ENCODE measurements around the gene TAGLN3. TPM values are rescaled to one million over a fixed set of nuclear protein-coding genes. Genes with fewer than 3 reads are reported as not detected.

TAGLN3 gene
- 1.6 TPM for polyA plus RNA-seq (2013, experiment 1 of 2; ENCODE audit: insufficient read length)
- polyA plus RNA-seq (2013, experiment 2 of 2; ENCODE audit: insufficient read length), result 1.4 TPM

DNA sequence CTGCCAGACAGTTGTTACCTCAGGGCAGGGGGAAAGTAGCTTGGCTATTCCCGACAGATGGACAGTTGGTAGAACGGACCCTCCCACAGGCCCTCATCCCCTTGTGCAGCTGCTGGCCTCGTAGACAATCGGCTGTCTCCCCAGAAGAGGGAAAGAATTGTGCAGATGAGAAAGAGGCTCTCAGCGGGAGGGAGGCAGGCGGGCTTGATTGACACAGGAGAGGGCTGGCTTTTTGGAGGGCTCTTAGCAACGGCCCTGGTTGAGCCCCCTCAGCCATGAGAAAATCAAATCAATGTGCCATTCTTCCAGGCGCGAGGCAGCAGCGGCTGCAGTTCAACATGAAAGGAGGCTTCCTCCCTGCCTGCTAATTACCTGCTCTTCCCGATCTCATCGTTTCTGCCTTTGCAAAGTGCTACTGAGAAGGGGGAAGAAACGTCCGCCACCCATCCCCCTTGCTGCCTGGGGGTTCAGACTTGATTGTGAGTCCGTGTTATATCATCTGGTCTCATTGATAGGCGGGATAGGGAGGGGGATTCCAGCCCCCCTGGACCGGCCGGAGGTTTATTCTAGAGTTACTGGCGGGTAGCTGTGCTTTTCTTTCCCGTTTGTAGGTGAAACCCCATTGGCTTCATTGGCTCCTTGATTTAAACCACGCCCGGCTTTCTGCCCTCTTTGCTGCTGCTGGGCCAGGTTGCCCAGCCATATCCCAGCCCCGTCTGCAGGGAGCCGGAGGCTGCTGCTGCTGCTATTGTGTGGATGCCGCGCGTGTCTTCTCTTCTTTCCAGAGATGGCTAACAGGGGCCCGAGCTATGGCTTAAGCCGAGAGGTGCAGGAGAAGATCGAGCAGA is at the start of gene TAGLN3:
Gene TAGLN3, plus strand, starts transcription at position 287 of the 848 bp plus-strand sequence. Its CDS starts 501 bp downstream, at position 788.
- peak; percentile 17 for DNase-seq

- DNase-seq, result no peak
These were observed 49.0 kb upstream of the TAGLN3 start for GRCh38 chr3:111949712-111950111.

DNA sequence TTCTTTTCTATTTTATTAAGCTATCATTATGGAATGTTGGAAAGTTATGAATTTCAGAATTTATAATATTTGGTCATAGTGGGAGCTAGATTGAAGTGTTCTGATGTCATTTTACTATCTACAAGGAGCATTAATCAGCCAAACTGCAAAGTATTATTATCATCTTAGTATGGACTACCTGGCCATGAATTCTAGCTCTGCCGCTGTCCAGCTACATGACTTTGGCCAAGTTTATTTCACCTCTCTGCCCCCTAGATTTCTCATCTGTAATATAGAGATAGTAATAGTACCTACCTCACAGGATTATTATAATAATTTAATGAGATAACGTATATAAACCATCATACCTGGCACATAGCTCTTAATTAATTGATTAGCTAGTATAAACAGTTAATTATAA is 47.7 kb upstream of the TAGLN3 start:
- DNase-seq, result no peak

DNA sequence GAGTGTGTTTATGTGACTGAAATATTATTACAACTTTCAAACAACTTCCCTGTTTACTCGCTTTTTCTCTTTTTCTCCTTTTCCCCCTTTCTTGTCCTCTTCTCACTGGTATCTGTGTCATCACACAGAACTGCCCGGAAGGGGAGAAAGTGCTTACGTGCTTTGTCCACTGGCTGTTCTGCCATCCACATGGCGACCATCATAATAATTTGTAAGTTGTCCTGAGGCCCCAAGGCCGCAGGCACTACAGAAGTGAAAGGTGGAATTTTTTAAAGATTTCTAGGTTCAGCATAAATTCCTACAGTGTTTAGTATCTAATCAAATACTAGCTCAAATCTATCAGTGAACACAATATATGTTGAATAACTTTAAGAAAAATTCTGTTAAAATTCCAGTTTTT is 46.6 kb upstream of the TAGLN3 start:
- DNase-seq, result no peak

- no peak for DNase-seq
These were observed 45.8 kb upstream of the TAGLN3 start for GRCh38 chr3:111952866-111953450.

DNA sequence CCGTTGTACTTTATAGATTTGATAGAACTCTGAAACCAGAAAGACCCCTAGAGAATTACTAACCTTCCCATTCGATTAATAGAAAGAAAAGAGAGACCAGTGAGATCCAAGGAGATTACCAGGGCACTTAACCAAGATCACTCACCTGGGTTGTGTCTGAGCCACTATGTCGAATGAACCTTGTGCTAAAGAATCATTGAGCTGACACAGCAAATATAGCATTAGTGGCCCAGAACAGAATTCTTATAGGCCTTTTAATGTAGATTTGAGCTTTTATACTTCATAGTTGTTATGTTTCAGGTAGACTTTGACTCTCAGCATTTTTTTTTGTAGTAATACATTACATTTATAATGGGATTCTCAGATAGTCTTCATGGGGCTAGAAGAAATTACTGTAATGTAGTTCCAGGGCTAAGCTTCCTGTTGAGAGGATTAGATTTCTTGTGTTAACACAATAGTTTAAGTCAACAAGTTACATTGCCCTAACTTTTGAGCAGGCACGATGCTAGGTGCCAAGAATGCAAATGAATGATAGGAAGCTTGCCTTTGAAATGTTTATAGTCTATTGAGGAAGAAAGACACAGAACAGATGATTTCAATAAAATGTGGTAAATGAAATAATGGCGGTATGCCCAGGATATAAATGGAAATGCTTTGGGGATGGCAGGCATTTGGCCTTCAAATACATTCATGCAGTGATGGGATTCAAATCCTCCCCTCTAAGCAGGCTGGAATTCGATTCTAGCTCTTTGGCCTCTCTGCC is 44.3 kb upstream of the TAGLN3 start:
- peak; percentile 79 for DNase-seq

- no peak for DNase-seq
These were observed 42.8 kb upstream of the TAGLN3 start for GRCh38 chr3:111955876-111956275.

DNA sequence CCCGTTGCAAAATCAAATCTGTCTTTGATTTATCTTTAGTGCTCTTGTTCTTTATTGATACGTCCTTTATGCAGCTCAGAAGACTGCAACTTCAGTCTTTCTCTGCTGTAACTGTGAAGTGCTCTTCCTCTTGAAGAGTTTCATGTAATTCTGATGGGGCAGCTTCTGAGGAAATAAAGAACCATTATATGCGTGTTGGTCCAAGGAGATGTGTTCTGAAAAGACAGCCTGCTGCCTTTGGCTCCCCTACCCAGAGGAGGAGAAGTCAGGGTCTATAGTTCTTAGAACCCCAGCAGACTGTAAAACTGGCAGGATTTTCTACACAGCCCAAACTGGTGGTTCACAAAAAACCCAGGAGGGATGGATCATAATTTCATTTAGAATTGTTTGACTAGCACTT is 42.3 kb upstream of the TAGLN3 start:
- no peak for DNase-seq

DNA sequence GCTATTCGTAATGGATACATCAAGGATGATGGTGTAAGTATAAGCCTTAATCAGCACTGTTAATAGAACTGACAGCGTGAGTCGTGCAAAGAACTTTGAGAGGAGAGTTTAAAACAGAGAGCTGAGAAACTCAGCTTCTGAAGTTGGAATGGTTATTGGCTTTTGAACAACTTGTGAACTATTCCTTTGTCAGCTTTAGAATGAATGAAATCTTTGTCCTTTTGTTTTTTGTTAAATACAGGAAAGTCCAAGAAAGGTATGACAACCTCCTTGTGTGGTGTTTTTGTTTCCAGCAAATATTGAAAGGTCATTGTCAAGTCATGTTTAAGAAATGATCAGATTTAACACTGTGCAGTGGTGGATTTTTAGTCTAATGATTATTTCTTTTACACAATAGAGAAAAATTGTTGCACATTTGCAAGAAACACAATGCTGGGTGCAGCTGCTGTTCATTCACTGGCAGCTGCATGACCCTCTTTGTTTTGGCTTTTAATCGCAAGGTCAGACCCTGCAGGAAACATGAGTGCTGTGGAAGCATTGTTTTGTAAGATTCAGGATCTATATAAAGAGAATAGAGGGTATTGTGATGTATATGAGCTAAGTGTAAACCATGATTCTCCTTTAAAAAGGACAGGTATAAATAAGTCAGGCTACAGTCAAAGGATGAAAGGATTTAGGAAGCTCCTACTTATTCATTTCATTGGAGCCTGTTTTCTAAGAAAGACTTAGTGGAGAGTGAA is 41.6 kb upstream of the TAGLN3 start:
- no peak for DNase-seq

DNA sequence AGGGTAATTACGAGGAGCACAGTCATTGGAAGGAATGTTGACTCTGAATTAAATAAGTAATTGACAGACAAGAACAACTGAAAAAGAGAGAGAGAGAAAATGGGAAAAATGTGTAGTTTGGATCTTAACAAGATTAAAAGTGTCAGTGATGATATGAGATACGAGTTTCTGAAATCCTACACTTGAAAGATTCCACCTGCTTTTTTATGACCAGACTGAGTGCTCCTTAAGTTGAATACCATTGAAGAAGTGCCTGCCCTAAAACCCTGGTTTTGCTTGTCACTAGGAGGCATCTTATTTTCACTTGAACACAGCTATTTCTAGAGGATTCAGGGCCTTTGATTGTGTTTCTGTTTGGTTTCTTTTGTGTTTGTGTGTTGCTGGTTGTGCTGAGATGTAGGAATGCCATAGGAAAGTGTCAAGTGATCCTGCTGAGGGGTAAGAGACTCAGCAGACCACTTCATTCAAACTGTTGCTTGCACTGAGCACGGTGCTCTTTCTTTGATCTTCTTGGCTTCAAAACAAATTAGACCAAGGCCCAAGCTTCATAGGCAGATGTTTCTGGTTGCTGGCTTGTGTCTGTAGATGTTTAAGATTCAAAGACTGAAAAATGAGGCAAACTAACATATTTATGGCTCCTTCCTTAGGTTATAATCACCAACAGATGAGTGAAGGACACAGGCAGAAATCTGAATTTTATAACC is 37.1 kb upstream of the TAGLN3 start:
- peak; percentile 73 for DNase-seq

DNA sequence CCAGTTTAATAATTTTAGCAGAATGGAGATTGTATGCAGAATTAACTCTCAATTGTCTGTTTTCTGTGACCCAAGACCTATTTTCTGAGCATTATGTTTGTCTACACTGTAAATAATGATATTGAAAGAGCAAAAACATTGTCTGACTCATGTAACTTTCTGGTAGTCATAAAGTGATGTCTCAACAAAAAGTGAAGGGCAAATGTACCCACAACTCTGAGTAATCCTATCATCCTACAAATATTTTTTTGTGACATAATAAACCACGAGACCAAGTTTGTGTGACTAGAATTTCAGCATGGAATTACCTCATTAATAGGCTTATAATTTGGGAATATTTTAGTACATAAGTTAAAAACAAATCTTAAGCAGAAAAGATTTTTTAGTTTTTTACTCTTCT is 35.3 kb upstream of the TAGLN3 start:
- peak; percentile 61 for DNase-seq

GRCh38 chr3:111965484-111965883 is 33.2 kb upstream of the TAGLN3 start:
- no peak for DNase-seq

DNA sequence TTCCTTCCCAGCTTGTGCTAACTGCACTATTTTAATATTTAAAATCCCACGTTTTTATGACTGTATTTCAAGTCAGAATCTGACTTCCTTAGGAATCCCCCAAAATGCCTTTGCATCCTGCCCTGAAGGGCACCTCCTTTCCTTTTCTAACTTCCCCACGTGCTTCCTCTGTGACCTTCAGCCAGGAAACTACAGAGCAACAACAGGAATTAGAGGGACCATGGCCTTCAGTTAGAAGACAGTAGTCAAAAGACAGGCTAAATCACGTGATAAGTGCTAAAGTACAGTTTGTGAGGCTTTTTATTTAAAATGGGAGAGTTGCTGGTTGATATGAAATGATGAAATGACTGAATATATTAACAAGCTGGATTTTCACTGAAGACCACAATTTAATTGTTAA is 31.7 kb upstream of the TAGLN3 start:
- no peak for DNase-seq

DNA sequence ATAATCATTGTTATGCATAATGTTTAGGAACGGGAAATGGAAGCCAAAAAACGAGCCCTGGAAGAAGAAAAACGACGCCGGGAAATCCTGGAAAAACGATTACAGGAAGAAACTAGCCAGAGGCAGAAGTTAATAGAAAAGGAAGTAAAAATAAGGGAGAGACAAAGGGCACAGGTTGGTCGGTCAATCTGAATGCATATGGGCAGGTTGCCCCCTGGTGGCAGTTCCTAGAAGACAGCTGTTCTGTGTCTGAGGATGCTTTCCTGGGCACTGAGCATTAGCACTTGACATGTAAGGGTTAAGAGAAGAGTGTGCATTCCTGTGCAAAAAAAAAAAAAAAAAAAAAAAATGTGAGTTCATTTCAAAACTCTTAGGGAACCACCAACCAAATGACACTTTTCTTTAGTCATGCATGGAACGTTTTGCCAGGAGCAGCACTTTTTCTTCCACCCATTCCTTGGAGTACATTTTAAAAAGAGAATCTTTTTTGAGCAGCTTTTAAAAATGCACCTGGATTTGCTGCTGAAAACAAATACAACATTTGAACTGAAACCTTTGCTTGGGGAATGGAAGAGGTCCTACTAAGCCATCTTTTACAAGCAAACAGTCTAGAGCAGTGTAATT is 31.0 kb upstream of the TAGLN3 start:
- DNase-seq, result peak; percentile 76

DNA sequence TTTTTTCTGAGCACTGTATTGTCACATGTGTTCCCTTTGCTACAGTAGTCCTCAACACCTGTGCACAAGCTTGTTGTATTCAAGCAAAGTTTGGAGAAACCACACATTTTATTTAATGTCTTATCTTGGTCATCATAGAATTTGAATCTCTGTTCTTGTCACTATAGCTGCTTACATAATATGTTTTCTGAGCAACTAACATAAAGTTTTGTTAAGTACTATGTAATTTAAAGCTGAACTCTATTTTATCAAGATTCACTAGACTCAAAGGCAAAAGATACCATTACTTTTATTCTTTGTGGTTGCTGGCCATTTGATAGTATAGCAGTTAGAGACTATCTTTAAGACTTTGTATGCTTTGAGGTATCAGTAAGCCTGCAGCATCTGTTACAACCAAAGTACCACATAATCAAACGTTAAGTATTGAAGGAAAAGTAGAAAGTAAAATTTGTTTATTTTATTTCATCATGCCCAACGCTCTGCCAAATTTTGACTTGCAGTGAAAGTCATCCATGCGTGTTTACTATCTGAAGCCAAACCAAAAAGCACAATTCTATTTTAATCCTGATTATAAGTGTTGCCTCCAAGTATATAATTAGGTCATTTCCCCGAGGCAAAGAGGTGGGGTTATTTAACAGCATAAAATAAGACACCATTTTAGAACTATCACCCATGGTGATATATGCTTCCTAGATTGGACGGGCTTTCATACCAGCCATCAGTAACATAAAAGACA is 30.2 kb upstream of the TAGLN3 start:
- DNase-seq, result no peak

DNA sequence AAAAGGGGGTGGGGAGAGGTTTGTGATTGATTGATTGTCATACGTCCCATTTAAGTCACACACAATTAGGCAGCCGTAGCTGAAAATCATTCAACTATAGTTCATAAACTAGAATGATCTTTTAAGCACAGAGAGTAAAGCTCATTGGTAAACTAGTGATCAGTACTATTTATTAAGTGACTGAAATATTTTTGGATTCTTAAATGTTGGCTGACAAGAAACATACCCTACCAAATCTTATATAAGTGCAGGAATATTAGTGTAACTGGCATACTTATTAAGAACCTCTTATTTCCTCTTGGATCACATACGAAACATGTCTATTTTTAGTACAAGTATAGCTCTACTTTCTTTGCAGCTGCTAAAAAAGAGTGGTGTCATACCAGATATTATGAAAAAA is 28.3 kb upstream of the TAGLN3 start:
- DNase-seq, result no peak

DNA sequence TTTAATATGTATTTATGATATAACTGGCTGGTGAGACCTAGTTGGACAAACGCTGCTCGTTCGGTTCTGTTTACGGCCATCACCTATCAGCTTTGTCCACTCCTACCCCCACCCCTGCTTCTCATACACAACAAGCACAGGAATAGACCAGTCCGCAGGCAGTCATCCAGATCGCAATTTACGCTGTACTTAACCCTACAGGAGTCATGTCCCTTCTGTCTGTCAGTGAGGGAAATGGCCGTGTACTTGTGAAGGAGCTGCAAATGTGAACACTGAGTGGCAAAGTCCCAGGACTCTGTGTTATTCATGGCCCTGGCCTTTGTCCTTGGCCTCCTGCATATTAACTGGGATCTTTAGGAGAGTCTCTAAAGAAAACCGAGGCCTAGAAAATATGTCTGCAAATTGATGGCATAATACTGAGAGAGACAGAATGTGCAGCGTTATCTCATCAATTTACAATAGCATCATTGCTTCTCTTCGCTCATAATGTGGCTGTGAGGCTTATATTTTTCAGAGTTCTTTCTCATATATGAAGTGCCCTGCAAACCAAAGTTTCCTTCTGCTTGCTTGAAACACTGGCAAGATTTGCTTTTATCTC is 27.1 kb upstream of the TAGLN3 start:
- no peak for DNase-seq

DNA sequence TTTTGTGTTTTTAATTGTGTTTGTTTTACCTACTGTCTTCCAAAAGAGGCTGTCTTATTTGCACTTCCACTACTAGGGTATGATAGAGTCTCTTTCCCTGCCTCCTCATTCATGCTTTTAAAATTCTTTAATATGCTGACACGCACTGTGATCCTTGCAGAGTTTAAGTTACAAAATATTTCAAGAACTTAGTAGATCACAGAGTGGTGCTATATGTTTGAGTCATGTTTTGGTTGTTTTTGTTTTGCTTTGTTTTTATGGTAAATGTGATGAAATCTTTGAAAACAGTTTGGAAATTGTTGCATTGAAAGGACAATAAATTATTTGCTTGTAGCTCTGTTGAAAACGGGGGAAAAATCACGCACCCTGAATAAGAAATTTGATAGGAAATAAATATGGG is 25.8 kb upstream of the TAGLN3 start:
- DNase-seq, result no peak

DNA sequence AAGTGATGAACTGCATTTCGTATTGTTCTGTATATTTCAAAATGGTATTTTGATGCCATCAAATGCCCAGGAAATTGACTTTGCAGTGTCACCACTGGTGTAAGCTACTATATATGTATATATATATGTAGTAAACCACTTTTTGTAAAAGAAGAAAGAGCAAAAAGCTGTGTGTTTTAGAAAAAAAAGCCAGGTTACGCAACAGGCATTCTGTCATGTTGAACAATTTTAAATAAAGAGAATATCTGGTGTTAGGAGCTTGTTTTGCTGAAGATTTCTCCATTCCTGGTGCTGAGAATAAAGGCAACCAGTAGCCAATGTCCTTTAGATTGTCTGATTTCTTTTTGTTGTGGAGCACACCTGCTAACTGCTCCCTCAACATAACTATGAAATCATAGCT is 23.6 kb upstream of the TAGLN3 start:
- DNase-seq, result no peak

DNA sequence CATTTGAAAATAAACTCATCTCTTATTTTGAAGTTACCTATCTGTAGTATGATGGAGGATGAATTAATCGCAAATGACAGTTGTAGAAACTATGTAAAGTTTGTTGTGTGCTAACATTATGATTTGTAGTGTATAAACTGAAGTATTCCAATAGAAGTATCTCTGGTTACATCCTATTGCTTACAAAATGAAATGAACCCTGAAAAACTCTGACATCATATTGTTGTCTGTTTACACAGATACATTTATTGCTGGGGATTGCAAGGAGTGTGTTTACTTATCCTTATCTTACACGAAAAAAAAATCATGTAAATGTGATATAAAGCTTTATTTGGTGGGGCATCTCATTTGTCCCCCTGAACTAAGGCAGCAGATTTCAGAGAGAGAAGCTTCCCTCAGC is 22.5 kb upstream of the TAGLN3 start:
- no peak for DNase-seq

All from fibroblast of skin of abdomen (primary cell).